CD1c-positive myeloid dendritic cell (primary cell): ENCODE measurements around the gene CKLF.
"Not testable (repeated sequence)": the region's sequence is repeated elsewhere in the genome, so short reads cannot be mapped to it uniquely, and the experiment has no call there.

Source experiments
- DNase-seq: peaks from one replicate; pipeline ENCODE4 v3.0.0-alpha.2; 2016; ENCODE audit errors: extremely low spot score

The CKLF gene

GRCh38 chr16:66568355-66568754, 16.0 kb downstream of the CKLF start:
- no peak for DNase-seq

GRCh38 chr16:66569131-66569530, 16.8 kb downstream of the CKLF start:
- no peak for DNase-seq

- DNase-seq = no peak
Observed at GRCh38 chr16:66569827-66570405, 17.5 kb downstream of the CKLF start.

DNA sequence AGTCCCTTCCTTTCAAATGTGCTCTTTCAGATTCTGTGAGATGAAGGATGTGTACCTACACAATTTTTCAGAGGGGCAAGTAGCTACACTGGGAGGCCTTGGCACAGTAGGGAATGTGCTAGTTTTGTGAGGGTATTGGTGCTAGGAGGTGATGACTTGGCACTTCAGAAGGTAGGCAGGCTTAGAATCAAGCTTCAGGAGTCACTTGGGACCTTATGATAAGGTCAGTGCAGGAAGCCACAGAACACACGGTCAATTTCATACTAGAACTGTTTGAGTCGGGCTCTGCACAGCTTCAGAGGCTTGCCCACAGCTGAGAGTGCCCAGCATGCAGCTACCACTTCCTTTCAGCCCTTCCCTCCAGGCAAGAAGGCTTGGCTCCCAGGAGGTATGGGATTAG, 20.0 kb downstream of the CKLF start:
- no peak for DNase-seq

GRCh38 chr16:66574081-66574480, 21.7 kb downstream of the CKLF start:
- DNase-seq = peak; percentile 61

- no peak for DNase-seq
Observed at GRCh38 chr16:66574531-66574930, 22.2 kb downstream of the CKLF start.

DNA sequence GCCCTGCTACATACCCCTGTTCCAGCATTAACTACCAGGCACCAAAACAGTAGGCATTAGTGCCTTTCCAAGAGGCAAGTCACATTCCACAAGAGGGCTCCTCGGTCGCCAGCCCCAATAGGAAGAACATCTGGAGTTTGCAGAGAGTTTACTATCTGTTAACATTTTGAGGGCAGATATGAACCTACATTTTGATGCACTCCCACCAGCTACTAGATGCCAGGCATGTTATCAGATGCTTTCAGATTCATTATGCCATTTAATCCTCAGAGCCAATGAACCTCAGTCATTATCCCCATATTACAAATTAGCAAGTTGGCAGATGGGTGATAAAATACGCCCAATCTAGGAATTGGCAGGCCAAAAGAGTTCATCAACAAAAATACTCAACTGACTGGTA, 22.7 kb downstream of the CKLF start:
- no peak for DNase-seq

- DNase-seq = no peak
Observed at GRCh38 chr16:66576296-66576695, 23.9 kb downstream of the CKLF start.

- DNase-seq = no peak
Observed at GRCh38 chr16:66578651-66579531, 26.5 kb downstream of the CKLF start, which contains the start of gene CMTM2. Gene CMTM2 (plus strand): TSS chr16:66579463. CDS start chr16:66579608, 145 bp downstream.

- DNase-seq = no peak
Observed at GRCh38 chr16:66580605-66581209, 28.3 kb downstream of the CKLF start.

GRCh38 chr16:66581246-66581952, 29.0 kb downstream of the CKLF start:
- peak; percentile 72 for DNase-seq

- peak; percentile 40 for DNase-seq
Observed at GRCh38 chr16:66585481-66586239, 33.3 kb downstream of the CKLF start.

DNA sequence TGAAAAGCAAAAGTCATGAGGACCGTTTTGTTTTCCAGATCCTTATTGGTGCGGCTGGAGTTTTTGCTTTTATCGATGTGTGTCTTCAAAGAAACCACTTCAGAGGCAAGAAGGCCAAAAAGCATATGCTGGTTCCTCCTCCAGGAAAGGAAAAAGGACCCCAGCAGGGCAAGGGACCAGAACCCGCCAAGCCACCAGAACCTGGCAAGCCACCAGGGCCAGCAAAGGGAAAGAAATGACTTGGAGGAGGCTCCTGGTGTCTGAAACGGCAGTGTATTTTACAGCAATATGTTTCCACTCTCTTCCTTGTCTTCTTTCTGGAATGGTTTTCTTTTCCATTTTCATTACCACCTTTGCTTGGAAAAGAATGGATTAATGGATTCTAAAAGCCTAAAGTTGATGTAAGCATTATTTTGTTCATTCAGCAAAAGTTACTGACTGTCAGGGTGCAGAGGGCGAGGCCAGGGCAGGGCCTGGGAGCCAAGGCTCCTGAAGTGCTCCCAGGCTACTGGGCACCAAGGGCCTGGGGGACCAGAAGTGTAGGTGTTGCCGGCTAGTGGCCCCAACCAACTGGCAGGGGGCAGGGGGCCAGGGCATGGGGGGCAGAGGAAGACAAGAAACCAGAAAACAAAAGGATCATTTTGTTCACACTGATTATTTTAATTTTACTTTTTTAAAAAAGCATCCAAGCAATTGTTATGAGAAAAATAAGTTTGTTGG, 35.7 kb downstream of the CKLF start:
- no peak for DNase-seq

DNA sequence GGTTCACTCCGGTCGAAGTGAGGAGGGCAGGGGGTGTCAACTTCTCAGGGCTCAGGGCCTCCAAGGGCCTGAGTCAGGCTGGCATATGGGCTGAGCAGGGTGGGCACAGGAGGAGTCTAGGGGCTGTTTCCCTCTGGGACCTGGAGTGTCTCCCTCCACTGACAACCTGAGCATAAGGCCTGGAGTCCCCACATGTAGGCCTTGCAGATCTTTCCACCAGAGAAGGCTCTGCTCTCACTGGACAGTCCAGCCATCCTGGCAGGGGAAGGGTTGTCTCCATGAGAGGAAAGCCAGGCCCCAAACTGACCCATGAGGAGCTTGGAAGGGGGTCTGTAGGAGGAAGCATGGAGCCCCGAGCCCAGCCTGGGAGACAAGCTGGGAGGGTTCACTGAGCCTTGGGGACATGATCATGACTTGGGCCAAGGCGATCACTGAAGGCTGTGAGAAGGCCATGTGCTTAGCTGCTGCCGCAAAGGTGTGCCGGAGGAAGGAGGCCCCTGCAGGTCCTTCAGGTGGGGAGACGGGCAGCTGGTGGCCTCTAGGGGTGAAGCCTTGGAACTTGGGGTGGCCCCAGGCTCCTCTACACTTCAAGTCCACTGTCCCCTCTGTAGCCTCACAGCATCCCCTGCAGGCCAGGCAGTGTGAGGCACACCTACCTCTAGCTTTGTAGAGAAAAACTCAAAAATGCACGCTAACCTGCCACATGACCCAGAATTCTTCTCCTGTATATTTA, 36.8 kb downstream of the CKLF start:
- DNase-seq = peak; percentile 70

- peak; percentile 32 for DNase-seq
Observed at GRCh38 chr16:66590322-66590721, 37.9 kb downstream of the CKLF start.

- no peak for DNase-seq
Observed at GRCh38 chr16:66591018-66591417, 38.6 kb downstream of the CKLF start.

DNA sequence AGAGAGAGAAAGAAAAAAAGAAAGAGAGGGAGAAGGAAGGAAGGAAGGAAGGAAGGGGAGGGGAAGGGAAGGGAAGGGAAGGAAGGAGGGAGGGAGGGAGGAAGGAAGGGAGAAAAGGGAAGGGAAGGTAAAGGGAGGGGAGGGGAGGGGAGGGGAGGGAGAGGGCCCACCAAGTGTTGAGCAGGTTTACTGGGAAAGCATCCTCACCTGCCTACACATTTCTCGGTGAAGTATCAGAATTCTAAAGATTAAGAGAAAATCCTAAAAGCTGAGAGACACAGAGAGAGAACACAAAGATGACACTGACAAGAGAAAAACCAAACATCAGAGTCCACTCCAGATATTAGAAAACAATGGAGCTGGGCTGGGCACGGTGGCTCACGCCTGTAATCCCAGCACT, 39.9 kb downstream of the CKLF start:
- no peak for DNase-seq

DNA sequence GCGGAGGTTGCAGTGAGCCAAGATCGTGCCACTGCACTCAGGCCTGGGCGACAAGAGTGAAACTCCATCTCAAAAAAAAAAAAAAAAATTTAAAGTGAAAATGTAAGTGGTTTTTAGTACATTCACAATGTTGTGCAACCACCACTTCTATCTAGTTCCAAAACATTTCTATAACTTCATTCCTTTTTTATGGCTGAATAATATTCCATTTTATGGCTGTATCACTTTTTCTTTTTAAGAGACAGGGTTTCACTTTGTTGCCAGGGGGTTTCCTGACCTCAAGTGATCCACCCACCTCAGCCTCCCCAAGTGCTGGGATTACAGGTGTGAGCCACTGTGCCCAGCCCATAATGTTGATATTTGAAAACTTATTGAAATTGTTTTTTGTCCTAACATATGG, 40.4 kb downstream of the CKLF start:
- no peak for DNase-seq

DNA sequence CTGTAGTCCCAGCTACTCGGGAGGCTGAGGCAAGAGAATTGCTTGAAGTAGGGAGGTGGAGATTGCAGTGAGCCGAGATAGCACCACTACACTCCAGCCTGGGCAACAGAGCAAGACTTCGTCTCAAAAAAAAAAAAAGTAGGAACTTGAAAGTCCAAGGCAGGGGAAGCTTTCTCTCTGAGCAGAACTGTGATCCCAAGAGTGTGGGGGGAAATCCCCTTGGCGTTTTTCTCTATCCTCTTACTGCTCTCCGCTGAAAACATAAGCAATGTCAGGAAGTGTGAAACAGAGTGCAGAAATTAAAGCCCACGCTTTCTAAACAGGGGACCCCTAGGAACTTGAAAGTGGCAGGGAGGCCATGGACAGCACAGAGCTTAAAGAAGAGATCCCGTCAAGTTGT, 42.4 kb downstream of the CKLF start:
- DNase-seq = peak; percentile 71

DNA sequence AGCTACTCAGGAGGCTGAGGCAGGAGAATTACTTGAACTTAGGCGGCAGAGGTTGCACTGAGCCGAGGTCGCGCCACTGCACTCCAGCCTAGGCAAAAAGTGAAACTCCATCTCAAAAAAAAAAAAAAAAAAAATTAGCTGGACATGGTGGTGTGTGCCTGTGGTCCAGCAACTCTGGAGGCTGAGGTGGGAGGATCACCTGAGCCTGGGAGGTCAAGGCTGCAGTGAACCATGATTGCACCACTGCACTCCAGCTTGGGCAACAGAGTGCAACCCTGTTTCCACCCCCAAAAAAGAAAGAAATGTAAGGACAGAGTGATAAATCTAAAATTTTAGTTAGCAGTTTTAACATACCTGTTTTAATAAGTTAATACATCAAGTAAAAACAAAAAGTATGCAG, 44.2 kb downstream of the CKLF start:
- not testable (repeated sequence) for DNase-seq
